ENCODE measurements around the gene JAM2.

JAM2 gene

DNA sequence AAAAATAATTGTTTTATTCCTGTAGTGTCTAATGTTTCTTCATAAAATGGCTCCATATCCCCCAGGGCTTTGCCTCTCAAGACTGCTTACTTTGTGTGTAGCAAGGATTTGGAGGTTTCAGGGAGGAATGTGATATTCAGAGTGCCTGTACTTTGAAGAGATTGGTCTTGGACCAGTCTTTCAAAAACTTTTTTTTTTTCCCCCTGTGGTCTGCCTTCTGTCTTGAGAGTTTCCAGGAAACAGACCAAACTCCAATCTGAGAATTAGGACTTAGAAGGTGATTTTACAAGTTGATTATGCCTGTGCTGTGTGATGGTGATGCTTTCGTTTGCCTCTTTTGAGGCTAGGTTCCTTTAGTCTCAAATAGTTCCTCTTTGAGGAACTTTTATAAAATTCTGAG lies 121.6 kb downstream of the JAM2 start:
- no peak overlapping the region for H3K4me3 ChIP-seq (replicated peaks; ENCODE audit: low read depth, low read length)
- TF ChIP-seq, protein P1, sequence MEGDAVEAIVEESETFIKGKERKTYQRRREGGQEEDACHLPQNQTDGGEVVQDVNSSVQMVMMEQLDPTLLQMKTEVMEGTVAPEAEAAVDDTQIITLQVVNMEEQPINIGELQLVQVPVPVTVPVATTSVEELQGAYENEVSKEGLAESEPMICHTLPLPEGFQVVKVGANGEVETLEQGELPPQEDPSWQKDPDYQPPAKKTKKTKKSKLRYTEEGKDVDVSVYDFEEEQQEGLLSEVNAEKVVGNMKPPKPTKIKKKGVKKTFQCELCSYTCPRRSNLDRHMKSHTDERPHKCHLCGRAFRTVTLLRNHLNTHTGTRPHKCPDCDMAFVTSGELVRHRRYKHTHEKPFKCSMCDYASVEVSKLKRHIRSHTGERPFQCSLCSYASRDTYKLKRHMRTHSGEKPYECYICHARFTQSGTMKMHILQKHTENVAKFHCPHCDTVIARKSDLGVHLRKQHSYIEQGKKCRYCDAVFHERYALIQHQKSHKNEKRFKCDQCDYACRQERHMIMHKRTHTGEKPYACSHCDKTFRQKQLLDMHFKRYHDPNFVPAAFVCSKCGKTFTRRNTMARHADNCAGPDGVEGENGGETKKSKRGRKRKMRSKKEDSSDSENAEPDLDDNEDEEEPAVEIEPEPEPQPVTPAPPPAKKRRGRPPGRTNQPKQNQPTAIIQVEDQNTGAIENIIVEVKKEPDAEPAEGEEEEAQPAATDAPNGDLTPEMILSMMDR (IDR thresholded peaks at IDR 0.05; ENCODE audit: low read depth, low read length, missing control alignments): no peak
- no peak for DNase-seq (ENCODE audit: extremely low read depth, low read depth)

DNA sequence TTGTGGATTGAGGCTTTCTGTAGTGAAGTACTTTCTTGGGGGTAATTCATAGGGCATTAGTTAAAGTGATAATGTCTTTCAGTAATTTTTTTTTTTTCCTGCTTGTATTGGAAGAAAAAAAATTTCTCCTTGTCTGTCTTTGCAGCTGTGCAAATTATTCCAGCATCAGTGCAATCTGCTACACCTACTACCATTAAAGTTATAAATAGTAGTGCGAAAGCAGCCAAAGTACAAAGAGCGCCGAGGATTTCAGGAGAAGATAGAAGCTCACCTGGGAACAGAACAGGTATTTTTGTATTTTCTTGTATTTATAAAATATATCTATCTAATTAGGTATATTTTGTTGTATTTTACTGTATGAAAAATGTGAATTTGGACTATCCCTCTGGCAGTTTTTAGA lies 125.0 kb downstream of the JAM2 start:
- TF ChIP-seq, protein P1 (IDR thresholded peaks at IDR 0.05; ENCODE audit: low read depth, low read length, missing control alignments): no peak
- no peak for DNase-seq (ENCODE audit: extremely low read depth, low read depth)

More for the DNA sequence above, 125.0 kb downstream of the JAM2 start:
- no peak overlapping the region for H3K4me3 ChIP-seq (replicated peaks; ENCODE audit: low read depth, low read length)

All from HFF-Myc (cell line).